Measurements from ENCODE around the gene SAMM50. TPM values are rescaled to one million over a fixed set of nuclear protein-coding genes. Genes with fewer than 3 reads are reported as not detected.

The SAMM50 gene
- total RNA-seq, 1 experiment from 2014 or later: 40.8 TPM

DNA sequence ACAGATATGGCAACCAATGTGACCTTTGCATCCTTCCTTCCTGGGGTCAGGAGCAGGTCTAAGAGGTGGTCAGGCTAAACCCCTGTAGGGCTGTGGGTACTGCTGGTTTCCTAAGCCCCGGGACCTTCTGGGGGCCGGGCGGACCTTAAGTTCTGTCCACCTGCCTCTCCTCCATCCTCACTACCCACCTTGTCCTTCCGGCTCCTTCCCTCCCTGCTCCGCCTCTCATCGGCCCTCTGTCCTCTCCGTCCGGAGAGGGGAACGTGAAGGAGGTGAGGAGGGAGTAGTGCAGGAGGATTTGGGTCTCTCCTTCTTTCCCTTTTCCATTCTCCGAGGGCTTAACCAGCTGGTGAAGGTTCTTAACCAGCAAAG, 40.5 kb downstream of the SAMM50 start:
- Histone ChIP-seq H3K4me3 (replicated peaks in 1 of 2; ENCODE audit: low read depth in 1 of 2, low read length in 2 of 2) (no peak overlapping the region), H4K20me1 (ENCODE audit: insufficient read depth) (no peaks in the 10 kb centered on the region), H2AFZ (ENCODE audit: low read depth, low read length, poor library complexity, severe bottlenecking) (no peak overlapping the region), H3K27me3 (ENCODE audit: insufficient read depth, low read length) (no peaks in the 10 kb centered on the region), H3K79me2 (ENCODE audit: insufficient read depth, low read length) (no peaks in the 10 kb centered on the region), H3K4me1 (ENCODE audit: control insufficient read depth in 1 of 2, insufficient read depth in 2 of 2, low read length in 2 of 2) (no peaks in the 10 kb centered on the region), H3K27ac (ENCODE audit: low read depth, low read length) (no peak overlapping the region), H3K36me3 (ENCODE audit: control insufficient read depth in 1 of 2, insufficient read depth in 2 of 2, low read length in 2 of 2) (peaks cover 17 to 28% of the 10 kb centered on the region in 2 experiments; a peak in 3 of 4 replicates), H3K9ac (ENCODE audit: low read length) (no peak overlapping the region), H3K9me3 (ENCODE audit: control insufficient read depth in 1 of 2, insufficient read depth in 1 of 2, low read depth in 1 of 2, low read length in 2 of 2) (no peaks in the 10 kb centered on the region), H3K9me2 (ENCODE audit: insufficient read depth) (no peaks in the 10 kb centered on the region), H3K4me2 (ENCODE audit: low read length) (no peak overlapping the region)
- CTCF ChIA-PET: interaction anchor here (1.3 to 4.0 kb wide), 2 partner anchors 90 to 630 kb away, joined by 5 to 51 read pairs; no protein-coding TSS in a partner anchor
- POLR2A ChIA-PET: no interaction called here
- intact Hi-C loops (cut with micrococcal nuclease): no loop called here
- no TSS peak for BruUV-seq (replicated peaks)
- DNase-seq (ENCODE audit: low read depth, low spot score): no peak
- TF ChIP-seq CTCF (IDR thresholded peaks at IDR 0.05 in 2 of 3, conservative IDR thresholded peaks at IDR 0.05 in 1 of 3; ENCODE audit: borderline replicate concordance in 1 of 3, insufficient read depth in 1 of 3, low read depth in 2 of 3, low read length in 2 of 3): no peak
- TF ChIP-seq ZFX (IDR thresholded peaks at IDR 0.05): no peak
- RAD21 ChIA-PET (ENCODE audit: low non-redundant PET in 1 of 2, low total read pairs in 2 of 2, uncharacterized antibody in 2 of 2, unreplicated experiment in 2 of 2): no interaction called here
- no peak for ATAC-seq

GRCh38 chr22:43996170-43996980, 41.1 kb downstream of the SAMM50 start:
- Histone ChIP-seq H3K4me2 (ENCODE audit: low read length) (no peak overlapping the region), H3K9ac (ENCODE audit: low read length) (no peak overlapping the region), H2AFZ (ENCODE audit: low read depth, low read length, poor library complexity, severe bottlenecking) (no peak overlapping the region), H3K9me2 (ENCODE audit: insufficient read depth) (no peaks in the 10 kb centered on the region), H3K27me3 (ENCODE audit: insufficient read depth, low read length) (no peaks in the 10 kb centered on the region), H3K4me3 (replicated peaks in 1 of 2; ENCODE audit: low read depth in 1 of 2, low read length in 2 of 2) (no peak overlapping the region), H3K79me2 (ENCODE audit: insufficient read depth, low read length) (no peaks in the 10 kb centered on the region), H3K36me3 (ENCODE audit: control insufficient read depth in 1 of 2, insufficient read depth in 2 of 2, low read length in 2 of 2) (peaks cover 17 to 28% of the 10 kb centered on the region in 2 experiments; a peak in 3 of 4 replicates), H4K20me1 (ENCODE audit: insufficient read depth) (no peaks in the 10 kb centered on the region), H3K9me3 (ENCODE audit: control insufficient read depth in 1 of 2, insufficient read depth in 1 of 2, low read depth in 1 of 2, low read length in 2 of 2) (no peaks in the 10 kb centered on the region), H3K4me1 (ENCODE audit: control insufficient read depth in 1 of 2, insufficient read depth in 2 of 2, low read length in 2 of 2) (no peaks in the 10 kb centered on the region), H3K27ac (ENCODE audit: low read depth, low read length) (no peak overlapping the region)
- intact Hi-C loops (cut with micrococcal nuclease): no loop called here
- DNase-seq (ENCODE audit: low read depth, low spot score): no peak
- POLR2A ChIA-PET: no interaction called here
- BruUV-seq (replicated peaks): no TSS peak
- CTCF ChIA-PET: no interaction called here
- RAD21 ChIA-PET (ENCODE audit: low non-redundant PET in 1 of 2, low total read pairs in 2 of 2, uncharacterized antibody in 2 of 2, unreplicated experiment in 2 of 2): no interaction called here
- no peak for ATAC-seq
- no peak for TF ChIP-seq CEBPB (IDR thresholded peaks at IDR 0.05; ENCODE audit: low read depth)
- no peak for TF ChIP-seq TCF7L2 (IDR thresholded peaks at IDR 0.05; ENCODE audit: borderline replicate concordance, extremely low read depth, insufficient read depth, insufficient read length)
- TF ChIP-seq REST (IDR thresholded peaks at IDR 0.05; ENCODE audit: low read depth): no peak
- TF ChIP-seq, protein P1, sequence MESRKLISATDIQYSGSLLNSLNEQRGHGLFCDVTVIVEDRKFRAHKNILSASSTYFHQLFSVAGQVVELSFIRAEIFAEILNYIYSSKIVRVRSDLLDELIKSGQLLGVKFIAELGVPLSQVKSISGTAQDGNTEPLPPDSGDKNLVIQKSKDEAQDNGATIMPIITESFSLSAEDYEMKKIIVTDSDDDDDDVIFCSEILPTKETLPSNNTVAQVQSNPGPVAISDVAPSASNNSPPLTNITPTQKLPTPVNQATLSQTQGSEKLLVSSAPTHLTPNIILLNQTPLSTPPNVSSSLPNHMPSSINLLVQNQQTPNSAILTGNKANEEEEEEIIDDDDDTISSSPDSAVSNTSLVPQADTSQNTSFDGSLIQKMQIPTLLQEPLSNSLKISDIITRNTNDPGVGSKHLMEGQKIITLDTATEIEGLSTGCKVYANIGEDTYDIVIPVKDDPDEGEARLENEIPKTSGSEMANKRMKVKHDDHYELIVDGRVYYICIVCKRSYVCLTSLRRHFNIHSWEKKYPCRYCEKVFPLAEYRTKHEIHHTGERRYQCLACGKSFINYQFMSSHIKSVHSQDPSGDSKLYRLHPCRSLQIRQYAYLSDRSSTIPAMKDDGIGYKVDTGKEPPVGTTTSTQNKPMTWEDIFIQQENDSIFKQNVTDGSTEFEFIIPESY (IDR thresholded peaks at IDR 0.05; ENCODE audit: extremely low read depth, insufficient replicate concordance, low read length): no peak
- TF ChIP-seq POLR2A (IDR thresholded peaks at IDR 0.05; ENCODE audit: borderline replicate concordance, extremely low read depth, insufficient read depth, insufficient read length): no peak
- TF ChIP-seq EZH2phosphoT487 (IDR thresholded peaks at IDR 0.05; ENCODE audit: borderline replicate concordance): no peak
- no peak for TF ChIP-seq YY1 (IDR thresholded peaks at IDR 0.05; ENCODE audit: extremely low read depth, insufficient replicate concordance, low read depth, low read length)
- TF ChIP-seq RAD21 (IDR thresholded peaks at IDR 0.05; ENCODE audit: low read depth): no peak
- no peak for TF ChIP-seq SIN3A (IDR thresholded peaks at IDR 0.05; ENCODE audit: low read depth)
